ENCODE measurements around the gene SRSF12.
A peak's percentile ranks its signal among the peaks of the same experiment; 100 is the strongest.
"Not testable (repeated sequence)": the region's sequence is repeated elsewhere in the genome, so short reads cannot be mapped to it uniquely, and the experiment has no call there.

The SRSF12 gene

DNA sequence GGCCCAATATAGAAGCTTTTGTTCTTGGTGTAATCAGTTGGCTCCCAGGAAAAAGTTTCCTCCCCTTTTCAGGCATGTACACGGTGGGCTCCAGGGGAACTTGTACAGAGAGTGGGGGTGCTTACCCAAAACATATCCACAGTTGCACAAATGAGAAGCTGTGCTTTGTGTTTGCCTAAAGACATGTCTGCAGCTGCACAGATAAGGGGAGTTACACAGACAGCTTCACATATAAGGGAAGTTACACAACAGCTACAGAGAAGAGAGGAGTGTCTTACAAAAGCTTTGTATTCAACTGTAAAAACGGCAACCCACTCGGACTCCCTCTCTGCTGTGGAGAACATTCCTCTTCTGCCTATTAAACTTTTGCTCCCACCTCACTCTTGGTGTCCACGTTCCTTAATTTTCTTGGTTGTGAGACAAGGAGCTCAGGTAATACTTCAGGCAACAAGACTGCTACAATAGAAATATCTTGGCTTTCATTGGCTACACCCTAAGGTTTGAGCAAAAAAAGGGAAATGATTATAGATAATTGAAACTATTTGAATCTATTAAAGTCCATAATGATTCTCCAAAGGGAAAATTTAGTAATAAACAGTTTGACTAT lies 44.8 kb downstream of the SRSF12 start:
- peak in 6 of 58 donors; percentile 3 to 41 (median 16) for DNase-seq

DNA sequence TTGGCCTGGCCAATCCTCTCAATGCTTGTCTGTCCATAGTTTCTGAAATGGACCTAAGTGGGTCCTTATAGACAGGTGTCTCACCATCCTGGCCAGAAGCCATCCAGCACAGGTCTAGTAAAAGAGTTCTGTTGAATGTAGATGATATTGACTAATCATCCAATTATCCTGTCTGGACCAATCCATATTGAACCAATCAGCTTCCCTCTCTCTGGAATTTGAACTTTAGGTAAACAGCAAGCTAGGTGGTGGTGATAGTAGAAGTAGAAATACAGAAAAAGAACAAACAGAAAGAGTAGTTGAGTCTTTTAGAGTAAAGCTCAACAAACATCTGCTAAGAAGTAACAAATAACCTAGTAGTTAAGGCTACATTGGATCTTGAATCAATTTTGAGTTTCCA lies 46.8 kb downstream of the SRSF12 start:
- no peak for DNase-seq

DNA sequence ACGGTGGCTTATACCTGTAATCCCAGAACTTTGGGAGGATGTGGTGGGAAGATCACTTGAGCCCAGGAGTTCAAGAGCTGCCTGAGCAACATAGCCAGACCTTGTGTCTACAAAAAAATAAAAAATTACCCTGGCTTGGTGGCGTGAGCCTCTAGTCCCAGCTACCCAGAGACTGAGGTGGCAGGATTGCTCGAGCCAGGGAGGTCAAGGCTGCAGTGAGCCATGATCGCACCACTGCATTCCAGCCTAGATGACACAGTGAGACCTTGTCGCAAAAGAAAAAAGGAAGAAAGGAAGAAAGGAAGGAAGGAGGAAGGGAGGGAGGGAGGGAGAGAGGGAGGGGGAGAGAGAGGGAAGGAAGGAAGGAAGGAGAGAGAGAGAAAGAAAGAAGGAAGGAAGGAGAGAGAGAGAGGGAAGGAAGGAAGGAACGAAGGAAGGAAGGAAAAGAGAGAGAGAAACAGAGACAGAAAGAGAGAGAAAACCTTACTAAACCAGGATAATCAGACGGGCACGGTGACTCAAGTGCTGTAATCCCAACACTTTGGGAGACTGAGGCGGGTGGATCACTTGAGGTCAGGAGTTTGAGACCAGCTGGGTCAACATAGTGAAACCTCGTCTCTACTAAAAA lies 48.2 kb downstream of the SRSF12 start:
- DNase-seq, result no peak

DNA sequence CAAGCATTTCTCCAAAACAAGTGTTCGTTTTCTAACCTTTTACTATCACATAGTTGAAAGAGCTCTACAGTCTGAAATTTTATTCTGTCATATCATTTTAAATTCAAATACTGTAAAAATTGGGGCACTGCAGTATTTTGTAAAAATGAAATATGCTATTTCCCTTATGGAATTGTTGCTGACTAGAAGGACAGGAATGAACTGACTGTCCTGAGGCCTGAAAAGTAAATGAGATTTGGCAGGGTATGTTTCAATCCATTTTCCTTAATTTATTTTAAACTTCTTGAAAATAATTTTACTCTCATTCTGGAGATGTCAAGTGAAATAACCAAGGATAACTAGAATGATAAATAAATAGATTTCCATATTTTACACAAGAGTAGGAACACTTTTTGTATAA lies 49.2 kb downstream of the SRSF12 start:
- DNase-seq, result no peak

DNA sequence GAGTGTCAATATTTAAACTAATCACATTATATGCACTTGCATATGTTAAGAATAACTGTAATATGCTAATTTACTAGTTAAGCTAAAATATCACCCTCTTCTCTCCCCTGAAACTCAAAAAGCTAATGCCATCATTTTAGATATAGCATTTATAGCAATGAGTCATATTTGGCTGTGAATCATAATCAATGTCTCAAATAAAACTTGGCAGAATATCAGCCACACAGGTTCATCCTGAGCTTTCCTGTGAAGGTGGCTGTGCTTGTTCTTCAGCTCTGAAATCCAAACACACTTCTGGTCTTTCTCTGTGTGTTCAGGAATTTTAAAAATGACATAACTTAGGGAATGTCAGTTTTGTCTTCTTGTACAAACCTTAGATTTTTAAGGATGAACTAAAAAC lies 50.1 kb downstream of the SRSF12 start:
- DNase-seq, result no peak

DNA sequence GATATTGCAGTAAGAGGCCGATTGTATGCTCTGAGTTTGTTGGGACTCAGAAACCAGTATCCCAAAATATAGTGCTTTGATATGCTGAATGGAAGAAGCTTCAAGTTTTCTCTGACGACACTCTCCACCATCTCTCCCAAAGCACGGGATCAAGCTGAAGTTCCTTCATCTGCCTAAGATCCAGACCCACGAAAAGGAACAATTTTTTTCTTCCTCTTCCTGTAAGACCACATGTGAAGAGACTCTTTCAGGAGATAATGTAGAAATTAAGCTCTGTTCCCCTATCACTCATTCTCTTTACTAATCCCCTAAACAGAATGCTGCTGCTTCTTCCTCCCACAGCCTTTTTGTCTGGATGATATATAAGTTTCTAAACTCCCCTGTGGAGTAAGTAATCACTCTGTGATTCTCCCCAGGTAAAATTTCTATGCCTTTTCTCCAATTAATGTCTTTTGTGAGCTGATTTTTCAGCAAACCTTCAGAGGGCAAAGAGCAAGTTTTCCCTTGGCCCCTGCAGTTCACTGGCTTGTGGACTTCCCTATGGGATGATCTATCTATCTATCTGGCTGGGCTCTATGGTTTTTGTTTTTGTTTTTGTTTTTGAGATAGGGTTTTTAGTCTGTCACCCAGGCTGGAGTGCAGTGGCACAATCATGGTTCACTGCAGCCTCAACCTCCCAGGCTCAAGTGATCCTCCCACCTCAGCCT lies 50.8 kb downstream of the SRSF12 start:
- DNase-seq, result no peak

DNA sequence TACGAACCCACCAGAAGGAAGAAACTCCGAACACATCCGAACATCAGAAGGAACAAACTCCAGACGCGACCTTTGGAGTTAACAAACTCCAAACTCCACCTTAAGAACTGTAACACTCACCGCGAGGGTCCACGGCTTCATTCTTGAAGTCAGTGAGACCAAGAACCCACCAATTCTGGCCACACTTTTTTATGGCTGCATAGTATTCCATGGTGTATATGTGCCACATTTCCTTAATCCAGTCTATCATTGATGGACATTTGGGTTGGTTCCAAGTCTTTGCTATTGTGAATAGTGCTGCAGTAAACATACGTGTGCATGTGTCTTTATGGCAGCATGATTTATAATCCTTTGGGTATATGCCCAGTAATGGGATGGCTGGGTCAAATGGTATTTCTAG lies 51.8 kb downstream of the SRSF12 start:
- DNase-seq, result not testable (repeated sequence)

DNA sequence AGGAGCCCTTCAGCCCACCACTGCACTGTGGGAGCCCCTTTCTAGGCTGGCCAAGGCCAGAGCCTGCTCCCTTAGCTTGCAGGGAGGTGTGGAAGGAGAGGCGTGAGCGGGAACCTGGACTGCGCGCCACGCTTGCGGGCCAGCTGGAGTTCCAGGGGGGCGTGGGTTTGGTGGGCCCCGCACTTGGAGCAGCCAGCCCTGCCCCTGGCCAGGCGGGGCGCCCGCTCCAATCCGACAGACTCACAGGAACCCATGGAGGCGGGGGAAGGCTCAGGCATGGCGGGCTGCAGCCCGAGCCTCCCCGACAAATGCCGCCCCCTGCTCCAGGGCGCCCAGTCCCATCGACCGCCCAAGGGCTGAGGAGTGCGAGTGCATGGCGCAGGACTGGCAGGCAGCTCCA lies 52.9 kb downstream of the SRSF12 start:
- not testable (repeated sequence) for DNase-seq

DNA sequence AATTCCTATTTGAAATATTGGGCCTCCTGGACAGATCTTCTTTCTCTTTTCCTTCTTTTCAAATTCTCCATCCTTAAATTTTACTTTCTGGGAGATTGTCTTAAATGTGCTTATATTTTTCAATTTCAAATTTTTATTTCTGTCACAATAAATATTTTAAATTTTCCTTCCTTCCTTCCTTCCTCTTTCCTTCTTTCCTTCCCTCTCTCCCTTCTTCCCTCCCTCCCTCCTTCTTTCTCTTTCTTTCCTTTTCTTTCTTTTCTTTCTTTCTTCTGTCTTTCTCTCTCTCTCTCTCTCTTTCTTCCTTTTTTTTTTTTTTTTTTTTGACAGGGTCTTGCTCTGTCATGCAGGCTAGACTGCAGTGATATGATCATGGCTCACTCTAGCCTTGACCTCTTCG lies 54.0 kb downstream of the SRSF12 start:
- no peak for DNase-seq

DNA sequence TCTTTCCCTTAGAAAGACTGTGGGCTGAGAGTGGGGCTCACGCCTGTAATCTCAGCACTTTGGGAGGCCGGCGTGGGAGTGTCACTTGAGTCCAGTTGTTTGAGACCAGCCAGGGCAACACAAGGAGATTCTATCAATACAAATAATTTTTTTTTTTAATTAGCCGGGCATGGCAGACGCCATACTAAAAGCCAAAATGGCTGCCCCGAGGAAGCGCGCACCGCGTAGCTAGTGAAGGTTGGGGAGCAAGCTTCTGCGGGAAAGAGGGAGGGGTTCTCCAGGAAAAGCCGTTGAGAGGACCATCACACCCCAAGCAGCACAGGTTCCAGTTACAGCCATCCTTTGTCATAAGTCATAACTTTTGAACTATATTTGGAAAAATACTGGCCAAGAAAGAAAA lies 58.6 kb downstream of the SRSF12 start:
- no peak for DNase-seq

DNA sequence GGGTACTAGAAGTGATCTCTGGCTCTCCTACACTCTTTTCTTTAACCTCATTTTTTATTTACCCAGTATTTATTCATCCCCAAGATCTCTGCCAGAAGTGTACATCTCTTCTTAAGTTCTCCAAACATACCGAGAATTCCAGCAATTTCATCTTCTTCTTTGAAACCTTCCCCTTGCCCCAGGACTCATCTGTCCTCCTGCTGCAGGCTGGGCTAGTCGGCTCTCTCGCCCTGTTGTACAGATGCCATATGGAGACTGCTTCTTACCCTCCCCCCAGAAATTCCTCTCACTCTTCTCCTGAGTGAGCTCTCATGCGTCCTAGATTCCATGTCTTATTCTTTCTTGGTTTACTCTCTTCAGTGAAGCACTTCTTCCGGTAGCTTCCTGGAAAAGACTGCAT lies 59.2 kb downstream of the SRSF12 start:
- no peak for DNase-seq

DNA sequence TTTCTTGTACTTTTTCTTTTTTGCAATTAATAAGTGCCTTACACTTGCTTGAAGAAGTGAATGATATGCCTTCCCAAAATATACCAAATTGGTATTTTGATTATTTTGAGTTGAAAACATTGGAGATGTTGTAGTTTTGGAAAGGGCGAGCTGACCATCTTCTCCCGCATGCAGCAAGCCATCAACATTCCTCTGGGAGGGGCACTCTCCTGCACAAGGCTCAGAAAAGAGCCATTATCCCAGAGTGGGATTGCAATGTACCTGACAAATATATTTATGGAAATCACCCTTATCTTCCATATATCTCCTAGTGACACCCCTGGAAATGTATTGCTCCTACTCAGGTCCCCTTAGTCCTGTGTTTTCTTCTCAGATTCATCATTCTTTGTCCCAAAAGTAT lies 60.1 kb downstream of the SRSF12 start:
- DNase-seq, result no peak

DNA sequence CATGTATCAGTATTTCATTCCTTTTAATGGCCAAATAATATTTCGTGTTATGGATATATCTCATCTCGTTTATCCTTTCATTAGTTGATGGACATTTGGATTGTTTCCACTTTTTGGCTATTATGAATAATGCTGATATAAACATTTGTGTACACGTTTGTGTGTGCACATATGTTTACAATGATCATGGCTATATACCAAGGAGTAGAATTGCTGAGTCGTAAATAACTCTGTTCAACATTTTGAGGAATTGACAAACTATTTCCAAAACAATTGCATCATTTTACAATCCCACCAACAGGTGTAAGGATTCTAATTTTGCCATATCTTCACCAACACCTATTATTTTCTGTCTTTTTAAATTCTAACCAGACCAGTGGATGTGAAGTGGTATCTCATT lies 63.7 kb downstream of the SRSF12 start:
- DNase-seq, result no peak

DNA sequence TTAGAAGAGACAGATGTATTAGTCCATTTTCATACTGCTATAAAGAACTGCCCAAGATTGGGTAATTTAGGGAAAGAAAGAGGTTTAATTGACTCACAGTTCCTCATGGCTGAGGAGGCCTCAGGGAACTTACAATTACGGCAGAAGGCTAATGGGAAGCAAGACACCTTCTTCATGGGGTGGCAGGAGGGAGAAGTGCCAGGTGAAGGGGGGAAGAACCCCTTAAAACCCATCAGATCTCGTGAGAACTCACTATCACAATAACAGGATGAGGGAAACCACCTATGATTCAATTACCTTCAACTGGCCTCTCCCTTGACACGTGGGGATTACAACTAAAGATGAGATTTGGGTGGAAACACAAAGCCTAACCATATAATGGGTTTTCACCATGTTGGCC lies 66.2 kb downstream of the SRSF12 start:
- DNase-seq, result no peak

DNA sequence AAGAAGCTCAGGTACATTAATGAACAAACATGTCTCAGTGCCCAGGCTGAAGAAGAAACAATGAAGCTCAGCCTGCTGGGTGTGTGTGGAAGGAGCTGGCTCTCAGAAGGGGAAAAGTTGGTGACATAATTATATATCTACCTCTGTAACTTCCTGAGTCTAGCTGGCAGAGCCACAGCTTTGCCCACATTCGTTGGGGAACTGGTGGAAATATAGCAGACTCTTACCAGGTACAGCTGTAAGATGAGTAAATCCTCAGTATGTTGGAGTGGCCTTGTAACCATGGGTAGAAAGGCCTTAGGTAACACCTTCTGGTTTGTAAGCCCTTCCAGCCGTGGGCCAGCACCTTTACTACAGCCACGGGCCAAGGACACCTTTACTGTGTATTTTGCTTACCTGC lies 67.2 kb downstream of the SRSF12 start:
- DNase-seq, result no peak

DNA sequence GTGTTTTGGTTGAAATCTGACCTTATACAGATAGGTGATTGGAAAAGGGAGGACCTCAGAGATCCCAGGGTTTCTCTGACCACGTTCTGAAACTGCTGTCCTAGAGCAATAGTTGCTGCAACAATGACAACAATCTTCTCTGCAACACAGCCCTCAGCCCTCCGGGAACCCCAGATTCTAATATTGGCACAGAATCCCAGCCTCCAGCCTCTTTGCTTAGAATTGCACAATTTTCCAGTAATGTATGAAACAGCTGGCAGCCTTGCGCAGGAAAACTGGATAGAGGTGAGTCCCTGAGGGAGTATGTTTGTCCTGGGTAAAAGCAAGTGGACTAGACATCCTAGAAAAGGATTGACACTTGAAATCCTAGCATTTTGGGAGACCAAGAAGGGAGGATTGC lies 67.7 kb downstream of the SRSF12 start:
- no peak for DNase-seq

DNA sequence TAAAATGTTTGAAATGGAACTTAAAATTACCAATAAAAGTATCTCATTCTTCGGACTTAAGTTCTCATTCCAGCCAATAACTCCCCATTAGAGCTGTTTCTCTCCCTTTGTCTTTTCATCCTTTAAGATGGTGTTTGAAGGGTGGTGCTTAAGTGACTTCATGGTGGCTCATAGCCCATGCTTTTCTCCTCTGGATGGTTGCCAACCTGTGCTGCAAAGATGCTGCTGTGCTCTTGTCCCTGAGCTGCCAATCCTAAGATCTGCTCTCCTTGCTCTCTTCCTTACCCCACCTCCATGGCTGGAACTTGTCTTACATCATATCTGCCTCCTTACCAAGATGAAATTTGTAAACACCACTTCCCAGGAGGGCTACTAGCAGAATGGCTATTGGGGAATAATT lies 68.9 kb downstream of the SRSF12 start:
- DNase-seq, result no peak

DNA sequence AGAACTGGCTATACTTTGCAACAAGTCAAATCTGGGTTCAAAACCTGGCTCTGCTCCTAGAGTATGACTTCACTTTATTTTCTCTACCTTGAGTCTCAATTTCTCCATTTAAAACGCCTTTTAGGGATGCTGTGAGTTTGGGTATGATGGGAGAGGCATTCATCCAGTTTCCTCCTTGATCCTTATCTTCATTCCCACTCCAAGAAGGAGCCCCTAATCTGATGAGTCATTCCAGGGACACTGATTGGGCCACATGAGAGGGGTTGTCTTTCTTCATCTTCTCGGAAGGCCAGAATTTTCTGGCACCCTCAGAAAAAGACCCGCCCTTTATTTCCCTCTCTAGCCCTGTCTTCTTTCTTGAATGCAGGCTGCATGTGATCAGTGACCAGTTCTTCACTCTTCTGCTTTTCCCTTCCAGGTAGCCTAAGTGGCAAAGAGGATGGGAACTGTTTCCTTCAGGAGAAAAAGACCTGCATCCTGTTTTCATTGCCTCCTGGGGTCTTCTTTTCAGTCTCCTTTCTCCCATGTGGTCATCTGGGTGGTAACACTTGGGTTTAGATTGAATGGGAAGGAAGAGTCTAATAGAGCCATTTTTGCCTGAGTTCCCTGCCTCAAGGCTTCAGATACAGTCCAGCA lies 69.5 kb downstream of the SRSF12 start:
- DNase-seq, result no peak

DNA sequence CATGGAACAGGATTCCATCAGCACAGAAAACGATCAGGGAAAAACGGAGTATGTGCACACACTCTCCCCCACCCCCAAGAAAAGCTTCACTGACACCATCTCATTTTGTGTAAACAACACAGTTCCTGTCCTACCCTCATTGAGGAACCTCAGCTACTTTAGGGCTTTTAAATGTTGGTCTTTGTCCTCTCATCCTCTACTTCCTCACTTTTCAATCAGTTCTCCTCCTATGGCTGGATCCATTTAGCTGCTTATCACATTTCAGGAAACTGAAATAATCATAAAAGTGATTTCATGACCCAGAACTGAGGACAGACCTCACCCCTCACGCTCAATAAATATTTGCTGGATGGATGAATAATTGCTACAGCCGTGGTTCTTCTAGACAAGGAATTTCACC lies 70.4 kb downstream of the SRSF12 start:
- no peak for DNase-seq
